Cardiac fibroblast (primary cell): Measurements from ENCODE around the gene CYP26C1.

Experiments
- DNase-seq, 2 donors: peaks; one replicate each; pipeline versions ENCODE4 v3.0.0 to v3.0.0-alpha.2; 2010; ENCODE audit warnings: low read depth in 2 of 2
- H3K4me3 ChIP-seq, 2 donors: replicated peaks in 1 of 2; 1 replicate in 1 of 2; 2 replicates in 1 of 2; pipeline ENCODE4 v1.5.1; 2011; ENCODE audit warnings: low read depth in 2 of 2, low read length in 2 of 2, mild to moderate bottlenecking in 2 of 2, moderate library complexity in 1 of 2
- TF ChIP-seq, protein P1 (sequence below): IDR thresholded peaks from one replicate; pipeline ENCODE4 v1.5.1; 2011; ENCODE audit warnings: low read depth, mild to moderate bottlenecking, low read length, inconsistent platforms

Gene CYP26C1

DNA sequence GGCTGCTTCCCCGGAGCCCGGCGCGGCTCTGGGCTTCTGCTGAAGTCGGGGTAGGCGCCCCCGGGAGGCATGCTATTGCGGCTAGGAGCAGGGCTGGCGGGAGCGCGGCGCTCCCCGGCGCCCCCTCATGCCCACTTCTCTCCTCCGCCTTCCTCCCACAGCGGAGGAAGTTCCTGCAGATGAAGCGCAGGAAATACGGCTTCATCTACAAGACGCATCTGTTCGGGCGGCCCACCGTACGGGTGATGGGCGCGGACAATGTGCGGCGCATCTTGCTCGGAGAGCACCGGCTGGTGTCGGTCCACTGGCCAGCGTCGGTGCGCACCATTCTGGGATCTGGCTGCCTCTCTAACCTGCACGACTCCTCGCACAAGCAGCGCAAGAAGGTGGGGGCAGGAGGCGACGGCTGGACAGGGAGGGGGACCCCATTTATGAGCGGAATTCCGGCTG, 13.6 kb downstream of the CYP26C1 start:
- no peak for DNase-seq
- TF ChIP-seq, protein P1, sequence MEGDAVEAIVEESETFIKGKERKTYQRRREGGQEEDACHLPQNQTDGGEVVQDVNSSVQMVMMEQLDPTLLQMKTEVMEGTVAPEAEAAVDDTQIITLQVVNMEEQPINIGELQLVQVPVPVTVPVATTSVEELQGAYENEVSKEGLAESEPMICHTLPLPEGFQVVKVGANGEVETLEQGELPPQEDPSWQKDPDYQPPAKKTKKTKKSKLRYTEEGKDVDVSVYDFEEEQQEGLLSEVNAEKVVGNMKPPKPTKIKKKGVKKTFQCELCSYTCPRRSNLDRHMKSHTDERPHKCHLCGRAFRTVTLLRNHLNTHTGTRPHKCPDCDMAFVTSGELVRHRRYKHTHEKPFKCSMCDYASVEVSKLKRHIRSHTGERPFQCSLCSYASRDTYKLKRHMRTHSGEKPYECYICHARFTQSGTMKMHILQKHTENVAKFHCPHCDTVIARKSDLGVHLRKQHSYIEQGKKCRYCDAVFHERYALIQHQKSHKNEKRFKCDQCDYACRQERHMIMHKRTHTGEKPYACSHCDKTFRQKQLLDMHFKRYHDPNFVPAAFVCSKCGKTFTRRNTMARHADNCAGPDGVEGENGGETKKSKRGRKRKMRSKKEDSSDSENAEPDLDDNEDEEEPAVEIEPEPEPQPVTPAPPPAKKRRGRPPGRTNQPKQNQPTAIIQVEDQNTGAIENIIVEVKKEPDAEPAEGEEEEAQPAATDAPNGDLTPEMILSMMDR = no peak
- no peak overlapping the region for H3K4me3 ChIP-seq

DNA sequence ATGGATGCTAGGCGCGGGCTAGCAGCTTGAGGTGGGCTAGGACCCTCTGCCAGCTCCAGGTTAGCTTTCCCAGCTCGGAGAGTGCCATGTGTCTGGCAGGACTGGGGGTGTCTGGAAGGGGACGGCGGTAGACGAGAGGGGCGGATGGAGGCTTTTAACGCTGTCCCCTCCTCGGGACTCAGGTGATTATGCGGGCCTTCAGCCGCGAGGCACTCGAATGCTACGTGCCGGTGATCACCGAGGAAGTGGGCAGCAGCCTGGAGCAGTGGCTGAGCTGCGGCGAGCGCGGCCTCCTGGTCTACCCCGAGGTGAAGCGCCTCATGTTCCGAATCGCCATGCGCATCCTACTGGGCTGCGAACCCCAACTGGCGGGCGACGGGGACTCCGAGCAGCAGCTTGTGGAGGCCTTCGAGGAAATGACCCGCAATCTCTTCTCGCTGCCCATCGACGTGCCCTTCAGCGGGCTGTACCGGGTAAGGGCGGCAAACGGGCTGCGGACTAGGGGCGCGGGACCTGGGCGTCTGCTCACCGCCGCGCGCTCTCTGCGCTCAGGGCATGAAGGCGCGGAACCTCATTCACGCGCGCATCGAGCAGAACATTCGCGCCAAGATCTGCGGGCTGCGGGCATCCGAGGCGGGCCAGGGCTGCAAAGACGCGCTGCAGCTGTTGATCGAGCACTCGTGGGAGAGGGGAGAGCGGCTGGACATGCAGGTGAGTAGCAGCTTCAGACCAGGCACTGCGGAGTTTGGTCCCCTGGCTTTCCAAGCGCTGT, 14.2 kb downstream of the CYP26C1 start:
- TF ChIP-seq, protein P1 = no peak
- H3K4me3 ChIP-seq = no peak overlapping the region
- DNase-seq = no peak

DNA sequence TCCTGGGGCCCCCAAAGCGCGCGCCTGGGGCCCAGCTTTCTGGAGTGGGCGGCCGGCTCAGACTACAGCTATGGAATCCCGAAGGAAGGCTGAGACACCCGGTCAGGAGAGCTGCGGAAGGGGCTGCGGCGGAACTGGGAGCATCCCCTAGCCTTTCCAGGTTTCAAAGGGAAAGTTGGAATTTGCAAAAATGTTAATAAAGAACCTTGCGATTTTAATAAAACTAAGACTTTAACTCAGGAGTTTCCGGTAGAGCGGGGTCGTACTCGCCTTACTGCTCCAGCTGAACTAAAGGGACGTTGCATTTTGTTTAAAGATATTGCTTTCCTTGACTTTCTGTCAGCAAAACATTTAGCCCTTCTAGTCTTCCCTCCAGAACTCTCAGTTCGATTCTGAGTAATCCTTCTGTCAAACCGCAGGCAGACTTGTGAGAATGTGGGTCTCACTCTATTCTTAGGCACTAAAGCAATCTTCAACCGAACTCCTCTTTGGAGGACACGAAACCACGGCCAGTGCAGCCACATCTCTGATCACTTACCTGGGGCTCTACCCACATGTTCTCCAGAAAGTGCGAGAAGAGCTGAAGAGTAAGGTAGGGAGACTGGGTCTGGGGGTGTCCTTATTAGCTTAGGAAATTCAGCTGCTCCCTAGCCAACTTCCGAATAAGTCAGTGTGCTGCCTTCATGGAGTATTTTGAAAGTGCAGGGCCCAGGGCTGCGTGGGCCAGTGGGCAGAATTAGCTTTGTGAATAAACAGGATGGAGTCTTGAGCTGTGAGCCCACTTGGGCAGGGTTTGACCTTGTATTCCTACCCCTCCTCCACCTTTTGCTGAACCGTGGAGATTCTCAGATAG, 15.0 kb downstream of the CYP26C1 start:
- TF ChIP-seq, protein P1 = no peak
- no peak for DNase-seq
- no peak overlapping the region for H3K4me3 ChIP-seq

DNA sequence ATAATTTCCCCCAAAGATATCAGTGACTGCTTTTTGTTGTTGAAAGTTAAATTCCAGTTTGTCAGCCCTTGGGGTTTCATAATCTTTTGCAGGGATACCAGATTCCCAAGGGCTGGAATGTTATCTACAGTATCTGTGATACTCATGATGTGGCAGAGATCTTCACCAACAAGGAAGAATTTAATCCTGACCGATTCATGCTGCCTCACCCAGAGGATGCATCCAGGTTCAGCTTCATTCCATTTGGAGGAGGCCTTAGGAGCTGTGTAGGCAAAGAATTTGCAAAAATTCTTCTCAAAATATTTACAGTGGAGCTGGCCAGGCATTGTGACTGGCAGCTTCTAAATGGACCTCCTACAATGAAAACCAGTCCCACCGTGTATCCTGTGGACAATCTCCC, 16.3 kb downstream of the CYP26C1 start:
- TF ChIP-seq, protein P1 = no peak
- H3K4me3 ChIP-seq = no peak overlapping the region
- no peak for DNase-seq

DNA sequence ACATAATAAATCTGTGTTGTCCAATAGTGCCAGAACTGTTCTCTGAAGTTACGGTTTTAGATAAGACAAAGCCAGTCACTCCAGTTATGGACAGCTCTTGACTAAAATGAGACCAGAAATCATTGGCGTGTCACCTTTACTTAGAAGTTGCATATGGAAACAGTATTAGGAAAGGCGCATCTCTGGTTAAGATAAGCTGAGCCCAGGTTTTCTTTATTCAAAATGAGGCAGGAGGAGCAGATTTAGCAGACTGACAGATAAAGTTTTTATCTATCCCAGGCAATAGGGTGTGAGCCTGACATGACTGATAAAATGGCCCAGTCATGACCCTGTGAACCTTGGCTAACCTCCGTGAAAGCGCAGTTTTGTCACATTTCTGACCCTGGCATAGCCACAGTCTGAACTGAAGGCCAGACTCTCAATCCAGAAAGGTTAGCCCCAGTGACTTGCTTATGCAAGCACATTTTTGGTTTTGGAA, 17.3 kb downstream of the CYP26C1 start:
- no peak overlapping the region for H3K4me3 ChIP-seq
- TF ChIP-seq, protein P1 = no peak
- no peak for DNase-seq

DNA sequence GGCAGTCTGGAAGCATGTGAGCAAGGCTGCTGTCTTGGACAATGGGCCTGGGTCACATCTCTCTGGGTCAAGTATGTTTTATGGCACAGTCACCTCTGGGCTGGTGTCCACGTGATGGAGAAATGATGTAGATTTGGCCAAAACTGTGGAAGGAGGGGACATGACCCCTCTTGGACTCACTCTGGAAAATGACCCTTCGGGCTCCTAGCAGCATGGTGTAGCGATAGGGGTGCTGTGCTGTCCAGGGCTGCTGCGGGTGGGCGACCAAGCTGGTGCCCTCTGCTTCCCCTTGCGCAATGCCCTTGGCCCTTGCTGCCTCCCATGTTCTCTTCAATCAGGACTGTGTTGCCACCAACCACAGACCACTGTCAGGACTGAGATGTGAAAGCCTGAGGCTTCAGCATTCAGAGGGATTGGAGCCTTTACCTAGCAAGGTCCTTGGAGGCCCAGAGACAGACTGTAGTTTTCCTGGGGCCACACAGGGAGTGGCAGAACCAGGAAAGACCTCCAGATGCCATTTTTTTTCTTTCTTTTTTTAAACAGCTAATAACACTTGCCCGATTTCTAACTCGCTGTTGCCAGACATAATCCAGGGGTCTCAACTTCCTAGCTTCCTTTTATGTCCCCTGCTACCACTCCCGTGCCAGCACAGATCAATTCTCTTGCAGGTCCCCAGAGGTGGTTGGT, 19.2 kb downstream of the CYP26C1 start:
- DNase-seq = no peak
- no peak overlapping the region for H3K4me3 ChIP-seq

More for the DNA sequence above, 19.2 kb downstream of the CYP26C1 start:
- TF ChIP-seq, protein P1 = no peak
